ENCODE measurements around the gene ATAD3A.
"Not testable (repeated sequence)": the region's sequence is repeated elsewhere in the genome, so short reads cannot be mapped to it uniquely, and the experiment has no call there.

ATAD3A gene

DNA sequence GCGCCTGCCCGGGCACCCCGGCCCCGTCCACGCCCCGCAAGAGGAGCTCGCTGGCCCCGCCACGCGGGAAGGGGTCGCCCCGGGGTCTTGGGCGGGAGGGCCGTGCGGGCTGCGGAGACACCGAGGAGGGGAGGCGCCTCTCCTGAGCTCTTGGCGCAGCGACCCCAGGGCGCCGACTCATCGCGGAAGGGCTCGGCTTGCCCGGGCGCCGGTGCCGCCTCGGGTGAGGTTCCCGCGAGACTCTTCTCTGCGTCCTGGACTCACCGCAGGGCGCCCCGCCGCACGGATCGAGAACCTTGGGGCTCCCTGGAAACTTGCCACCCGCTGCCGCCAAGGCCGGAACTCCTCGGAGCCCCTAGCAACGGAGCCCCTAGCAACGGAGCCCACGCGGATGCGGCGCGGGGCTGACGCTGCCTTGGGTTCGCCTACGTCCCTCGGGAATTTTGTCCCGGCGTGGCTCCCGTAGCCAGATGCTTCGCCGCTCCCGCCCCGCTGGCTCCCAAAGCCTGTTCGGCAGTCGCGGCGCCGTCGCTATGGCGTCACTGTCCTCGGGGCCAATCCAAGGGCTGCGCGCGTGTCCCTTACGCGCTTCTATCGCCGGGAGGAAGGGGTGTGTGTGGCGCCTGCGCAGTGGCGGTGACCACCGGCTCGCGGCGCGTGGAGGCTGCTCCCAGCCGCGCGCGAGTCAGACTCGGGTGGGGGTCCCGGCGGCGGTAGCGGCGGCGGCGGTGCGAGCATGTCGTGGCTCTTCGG, at the start of gene ATAD3A:
Gene ATAD3A (plus strand): TSS at position 630 of the 753 bp plus-strand sequence. CDS start 107 bp downstream, at position 737.
- peak; percentile 91 to 93 for DNase-seq (ENCODE audit: low read depth in 2 of 2)

DNA sequence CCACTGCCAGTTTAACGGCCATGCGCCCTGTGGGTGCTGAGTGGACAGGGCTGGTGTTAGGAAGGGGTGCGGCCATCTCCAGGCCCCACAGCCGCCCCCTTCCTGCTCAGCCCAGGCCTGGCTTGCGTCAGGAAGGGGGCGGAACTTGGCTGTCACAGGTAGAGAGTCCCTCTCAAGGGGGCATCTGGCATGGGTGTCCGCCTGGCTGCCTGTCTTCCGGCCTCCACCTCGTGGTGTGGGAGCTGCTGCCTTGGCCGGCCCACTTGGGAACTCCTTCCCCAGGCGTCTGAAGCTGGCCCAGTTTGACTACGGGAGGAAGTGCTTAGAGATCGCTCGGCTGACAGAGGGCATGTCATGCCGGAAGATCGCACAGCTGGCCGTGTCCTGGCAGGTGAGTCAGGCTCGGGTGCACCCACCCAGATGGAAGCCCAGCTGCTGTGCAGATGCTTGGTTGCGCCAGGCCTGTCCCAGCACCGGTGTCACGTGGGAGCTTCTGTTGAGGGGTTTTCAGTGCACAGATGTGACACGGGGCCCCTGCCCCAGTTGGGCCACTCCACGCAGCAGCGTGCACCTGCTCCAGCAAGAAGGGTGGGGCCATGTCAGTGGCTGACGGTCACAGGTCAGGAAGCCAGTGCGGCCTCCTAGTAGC, 49.5 kb upstream of the ATAD3A start:
- DNase-seq (ENCODE audit: low read depth in 2 of 2): no peak

GRCh38 chr1:1463312-1463711, 48.6 kb upstream of the ATAD3A start:
- DNase-seq (ENCODE audit: low read depth in 2 of 2): no peak

DNA sequence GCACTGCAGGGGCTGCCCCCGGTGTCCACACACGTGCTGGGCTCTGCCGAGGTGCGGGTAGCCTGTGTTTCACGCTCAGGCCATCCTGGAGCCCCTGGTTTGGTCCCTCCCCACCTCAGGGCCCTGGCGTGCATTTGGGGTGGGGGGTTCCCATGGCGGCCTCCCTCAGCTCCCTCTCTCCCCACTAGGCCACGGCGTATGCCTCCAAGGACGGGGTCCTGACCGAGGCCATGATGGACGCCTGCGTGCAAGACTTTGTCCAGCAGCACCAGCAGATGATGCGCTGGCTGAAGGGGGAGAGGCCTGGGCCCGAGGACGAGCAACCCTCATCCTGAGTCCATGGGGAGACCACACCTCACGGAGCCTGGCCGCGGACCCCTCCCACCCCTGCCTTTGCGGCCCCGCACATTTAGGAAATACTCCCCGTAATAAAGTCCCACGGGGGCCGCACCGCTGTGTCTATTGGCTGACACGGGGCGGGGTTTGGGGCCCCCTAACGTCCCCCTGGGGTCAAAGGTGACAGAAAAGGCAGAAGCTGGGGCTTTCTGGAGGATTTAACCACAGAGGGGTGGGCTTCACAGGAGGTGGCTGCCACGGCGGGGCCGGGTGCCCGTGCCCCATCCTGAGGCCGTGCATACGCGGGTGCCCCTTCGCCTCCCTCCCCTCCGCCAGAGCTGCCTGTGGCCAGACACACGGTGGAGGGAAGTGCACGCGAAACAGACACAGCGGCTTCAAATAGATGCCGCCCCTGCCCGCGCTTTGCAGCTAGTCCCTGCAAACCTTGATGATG, 43.6 kb upstream of the ATAD3A start:
- not testable (repeated sequence) for DNase-seq (ENCODE audit: low read depth in 2 of 2)

- no peak for DNase-seq (ENCODE audit: low read depth in 2 of 2)
These were observed 41.2 kb upstream of the ATAD3A start for GRCh38 chr1:1470626-1471388.

GRCh38 chr1:1471389-1472052, 40.4 kb upstream of the ATAD3A start, which contains the start of gene ATAD3B:
TSS of gene ATAD3B (plus strand) at chr1:1471765. CDS start at chr1:1471885, 120 bp downstream.
- DNase-seq (ENCODE audit: low read depth in 2 of 2): peak; percentile 84 to 87

DNA sequence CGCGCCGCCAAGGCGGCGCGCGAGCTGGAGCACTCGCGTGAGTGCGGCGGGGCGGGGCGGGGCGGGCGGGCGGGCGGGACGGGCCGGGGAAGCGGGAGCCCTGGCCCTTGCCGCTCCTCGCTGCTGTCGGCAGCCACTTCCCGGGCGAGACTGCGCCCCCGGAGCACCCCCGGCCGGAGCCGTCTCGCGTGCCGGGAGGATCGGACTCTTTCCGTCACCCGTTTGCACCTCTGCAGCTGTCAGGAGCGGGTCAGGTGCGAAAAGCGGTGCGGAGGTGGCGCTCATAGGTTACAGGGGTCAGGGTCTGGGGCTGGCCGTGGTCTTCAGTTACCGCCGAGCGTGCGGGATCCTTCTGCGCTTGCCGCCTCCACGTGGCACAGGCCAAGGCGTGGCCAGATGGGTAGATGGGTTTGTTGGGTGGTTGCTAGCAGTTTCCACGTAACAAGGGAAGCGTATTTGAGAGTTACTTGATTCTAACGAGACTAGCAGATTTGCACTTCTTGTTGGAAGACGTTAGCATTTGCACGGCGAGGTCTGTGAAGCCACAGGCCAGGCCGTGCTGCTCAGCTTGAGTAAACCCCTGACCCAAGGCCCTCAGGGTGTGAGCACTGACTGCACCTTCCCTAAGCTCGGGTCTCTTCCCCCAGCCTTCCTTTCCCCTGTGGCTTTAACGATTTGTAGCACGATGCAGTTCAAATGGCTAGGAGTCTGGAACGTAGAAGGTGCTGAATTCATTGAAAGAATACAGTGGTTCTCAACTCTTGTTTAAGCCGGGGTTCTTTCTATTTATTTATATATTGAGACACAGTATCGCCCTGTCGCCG, 39.7 kb upstream of the ATAD3A start:
- DNase-seq (ENCODE audit: low read depth in 2 of 2): not testable (repeated sequence)

DNA sequence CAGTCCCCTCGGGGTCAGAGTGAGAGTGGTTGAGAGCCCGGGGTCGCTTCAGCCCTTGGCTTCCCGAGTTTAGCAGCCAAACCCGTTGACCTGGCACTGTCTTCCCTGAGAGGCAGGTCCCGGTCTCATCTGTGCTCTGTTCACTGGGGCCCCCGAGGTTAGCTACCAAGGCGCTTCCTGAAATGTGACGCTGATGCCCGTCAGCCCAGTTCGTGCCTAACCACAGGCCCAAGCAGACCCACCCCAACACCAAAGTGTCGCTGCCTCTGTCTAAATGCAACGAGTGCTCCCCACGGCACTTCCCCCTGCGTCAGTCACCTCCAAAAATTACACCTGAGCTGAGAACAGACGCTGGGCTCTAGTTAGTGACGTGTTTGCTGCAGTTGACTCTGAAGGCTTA, 36.0 kb upstream of the ATAD3A start:
- DNase-seq (ENCODE audit: low read depth in 2 of 2): not testable (repeated sequence)

DNA sequence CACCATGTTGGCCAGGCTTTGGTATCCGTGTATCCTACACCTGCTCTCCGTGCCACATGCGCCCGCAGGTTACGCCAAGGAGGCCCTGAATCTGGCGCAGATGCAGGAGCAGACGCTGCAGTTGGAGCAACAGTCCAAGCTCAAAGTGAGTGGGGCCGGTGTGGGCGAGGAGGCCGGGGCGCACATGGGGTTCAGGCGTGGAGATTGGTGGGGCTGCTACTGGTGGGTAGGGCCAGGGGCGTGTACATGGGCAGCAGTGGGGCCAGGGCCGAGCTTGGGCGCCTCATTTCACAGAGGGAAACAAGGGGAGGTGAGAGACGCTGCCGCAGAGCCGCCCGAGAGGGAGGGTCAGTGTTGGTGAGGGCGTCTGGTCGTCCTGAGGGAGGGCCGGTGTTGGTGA, 34.8 kb upstream of the ATAD3A start:
- DNase-seq (ENCODE audit: low read depth in 2 of 2): no peak

GRCh38 chr1:1479547-1480487, 32.1 kb upstream of the ATAD3A start:
- DNase-seq (ENCODE audit: low read depth in 2 of 2): no peak

DNA sequence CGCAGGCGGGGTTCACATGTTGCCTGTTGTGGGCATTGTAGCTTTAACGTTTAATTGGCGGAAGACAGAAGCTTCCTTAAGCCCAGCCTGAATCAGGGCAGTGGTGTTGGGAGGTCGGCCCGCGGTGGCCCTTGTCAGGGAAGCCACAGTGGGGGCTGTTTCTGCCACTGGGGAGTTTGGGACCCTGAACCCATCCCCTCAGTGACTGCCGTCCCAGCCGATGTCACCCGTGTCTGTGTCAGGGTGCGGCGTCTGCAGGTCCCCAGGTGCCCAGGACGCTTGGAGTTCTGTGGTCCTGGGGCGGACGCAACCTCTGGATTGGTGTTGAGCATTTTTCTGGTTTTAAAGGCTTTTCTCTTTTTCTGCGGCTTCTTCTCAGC, 31.5 kb upstream of the ATAD3A start:
- not testable (repeated sequence) for DNase-seq (ENCODE audit: low read depth in 2 of 2)

DNA sequence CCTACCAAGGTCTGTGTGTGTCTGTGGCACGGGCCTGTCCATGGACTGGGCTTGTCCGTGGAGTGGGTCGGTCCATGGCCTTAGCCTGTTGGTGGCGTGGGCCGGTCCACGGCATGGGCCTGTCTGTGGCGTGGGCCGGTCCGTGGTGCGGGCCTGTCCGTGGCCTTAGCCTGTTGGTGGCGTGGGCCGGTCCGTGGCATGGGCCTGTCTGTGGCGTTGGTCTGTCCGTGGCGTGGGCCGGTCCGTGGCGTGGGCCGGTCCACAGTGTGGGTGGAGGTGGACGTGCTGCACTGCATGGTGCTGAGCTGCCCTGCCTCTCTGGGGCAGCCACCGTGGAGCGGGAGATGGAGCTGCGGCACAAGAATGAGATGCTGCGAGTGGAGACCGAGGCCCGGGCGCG, 30.2 kb upstream of the ATAD3A start:
- not testable (repeated sequence) for DNase-seq (ENCODE audit: low read depth in 2 of 2)

- no peak for DNase-seq (ENCODE audit: low read depth in 2 of 2)
These were observed 29.1 kb upstream of the ATAD3A start for GRCh38 chr1:1482856-1483255.

- no peak for DNase-seq (ENCODE audit: low read depth in 2 of 2)
These were observed 28.2 kb upstream of the ATAD3A start for GRCh38 chr1:1483714-1484113.

GRCh38 chr1:1484976-1485750, 26.8 kb upstream of the ATAD3A start:
- not testable (repeated sequence) for DNase-seq (ENCODE audit: low read depth in 2 of 2)

- DNase-seq (ENCODE audit: low read depth in 2 of 2): not testable (repeated sequence)
These were observed 26.1 kb upstream of the ATAD3A start for GRCh38 chr1:1485755-1486317.

DNA sequence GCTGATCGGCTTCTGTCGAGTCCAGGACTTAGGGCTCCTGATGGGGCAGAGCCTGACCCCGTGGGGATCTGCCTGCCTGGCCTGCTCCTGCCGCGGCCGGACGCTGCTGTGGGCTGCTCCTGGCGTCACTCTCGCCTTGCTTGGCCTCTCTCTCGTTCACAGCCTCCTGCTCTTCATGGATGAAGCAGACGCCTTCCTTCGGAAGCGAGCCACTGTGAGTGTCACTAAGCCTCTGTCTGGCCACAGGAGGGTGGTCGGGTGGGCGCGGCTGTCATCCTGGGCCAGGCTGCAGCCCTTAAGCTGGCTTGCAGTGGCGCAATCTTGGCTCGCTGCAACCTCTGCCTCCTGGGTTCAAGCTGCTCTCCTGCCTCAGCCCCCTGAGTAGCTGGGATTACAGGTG, 24.3 kb upstream of the ATAD3A start:
- no peak for DNase-seq (ENCODE audit: low read depth in 2 of 2)

DNA sequence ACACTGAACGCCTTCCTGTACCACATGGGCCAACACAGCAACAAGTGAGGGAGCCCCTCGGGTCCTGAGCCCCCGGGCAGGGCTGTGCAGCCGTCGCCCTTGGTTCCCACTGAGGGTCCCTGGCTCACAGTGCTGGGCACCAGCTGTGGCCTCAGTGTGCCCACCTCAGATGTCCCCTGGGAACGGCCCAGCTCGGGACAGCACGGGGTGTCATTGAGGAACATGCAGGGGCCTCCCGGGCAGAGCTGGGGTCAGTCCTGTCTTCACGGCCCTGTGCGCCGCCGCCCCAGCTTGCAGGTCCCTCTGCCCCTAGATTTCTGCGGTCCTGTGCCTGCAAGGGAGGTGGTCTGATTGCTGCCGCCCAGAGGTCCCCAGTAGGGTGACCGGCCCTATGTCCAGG, 22.7 kb upstream of the ATAD3A start:
- no peak for DNase-seq (ENCODE audit: low read depth in 2 of 2)
